Measurements from ENCODE around the gene MAST4.

- TF ChIP-seq EZH2 (IDR thresholded peaks at IDR 0.05) (no peak), POLR2AphosphoS5 (IDR thresholded peaks at IDR 0.05; ENCODE audit: borderline replicate concordance, low read depth, low read length) (no peak), FOXP2 (optimal IDR thresholded peaks at IDR 0.05; ENCODE audit: control extremely low read depth, extremely low read length, insufficient read depth) (no peak)
Observed at GRCh38 chr5:66860199-66860975, 264.2 kb downstream of the MAST4 start.

All from SK-N-MC (cell line).